CD4-positive, alpha-beta T cell (primary cell): ENCODE results near the gene RABGGTA. TPM values are rescaled to one million over a fixed set of nuclear protein-coding genes. Genes with fewer than 3 reads are reported as not detected.

Source experiments
- ATAC-seq: fragments of 200-7000 bp; cut with Tn5 transposase; one replicate; pipeline ENCODE4 v1.10.0; 2022; ENCODE audit warnings: mild to moderate bottlenecking; ENCODE audit not compliant: poor library complexity
- CTCF ChIA-PET: fragments of 350-600 bp; sonication (Branson Sonifier 250); formaldehyde crosslinking; loops from one replicate; lab custom pipeline; 2021; ENCODE audit warnings: antibody characterized with exemption, inconsistent platforms; lab: Charles Lee
- POLR2A ChIA-PET: fragments of 350-600 bp; sonication (Branson Sonifier 250); formaldehyde crosslinking; loops from one replicate; lab custom pipeline; 2021; ENCODE audit warnings: antibody characterized with exemption, inconsistent platforms; lab: Charles Lee
- DNase-seq, 14 experiments: peaks; one replicate each; pipeline ENCODE4 v3.0.0-alpha.2; 2013 to 2020; ENCODE audit warnings: mixed read lengths in 2 of 14
- H3K27ac ChIP-seq, 2 donors: one replicate each; pipeline versions ENCODE4 v1.5.1 to v1.7.0; 2013; ENCODE audit warnings: low read length in 2 of 2, low read depth in 1 of 2, mild to moderate bottlenecking in 1 of 2
- H3K27me3 ChIP-seq, 2 experiments: 1 replicate in 1 of 2; 2 replicates in 1 of 2; pipeline versions ENCODE4 v1.6.1 to v1.7.0; 2013; ENCODE audit warnings: low read length in 2 of 2, control low read depth in 1 of 2, mild to moderate bottlenecking in 1 of 2, moderate library complexity in 1 of 2; ENCODE audit not compliant: insufficient read depth in 2 of 2, control insufficient read depth in 1 of 2
- H3K36me3 ChIP-seq: one replicate; pipeline ENCODE4 v1.6.1; 2013; ENCODE audit warnings: low read length, control low read depth; ENCODE audit not compliant: insufficient read depth
- H3K4me1 ChIP-seq: one replicate; pipeline ENCODE4 v1.6.1; 2013; ENCODE audit warnings: low read length, control low read depth; ENCODE audit not compliant: insufficient read depth
- H3K4me3 ChIP-seq: one replicate; pipeline ENCODE4 v1.5.1; 2013; ENCODE audit warnings: mild to moderate bottlenecking, low read length, moderate library complexity
- H3K9me3 ChIP-seq, 2 experiments: 1 replicate in 1 of 2; 2 replicates in 1 of 2; pipeline versions ENCODE4 v1.6.1 to v1.7.0; 2013; ENCODE audit warnings: low read length in 2 of 2, mild to moderate bottlenecking in 2 of 2, control low read depth in 1 of 2, moderate library complexity in 1 of 2; ENCODE audit not compliant: control insufficient read depth in 1 of 2, insufficient read depth in 1 of 2
- H3K27ac Mint-ChIP-seq: one replicate; pipeline ENCODE4 v1.8.0; 2020; ENCODE audit warnings: mixed read lengths
- H3K27me3 Mint-ChIP-seq: one replicate; pipeline ENCODE4 v1.8.0; 2021; ENCODE audit warnings: mixed read lengths
- H3K36me3 Mint-ChIP-seq: one replicate; pipeline ENCODE4 v1.8.0; 2021; ENCODE audit warnings: low read depth, mixed read lengths
- H3K4me1 Mint-ChIP-seq: one replicate; pipeline ENCODE4 v1.8.0; 2021; ENCODE audit warnings: low read depth, mixed read lengths
- H3K4me3 Mint-ChIP-seq: one replicate; pipeline ENCODE4 v1.8.0; 2020; ENCODE audit warnings: mild to moderate bottlenecking, mixed read lengths
- H3K9me3 Mint-ChIP-seq: one replicate; pipeline ENCODE4 v1.8.0; 2020; ENCODE audit warnings: mixed read lengths
- CTCF ChIP-seq: fragments of 200-600 bp; IDR thresholded peaks from one replicate; pipeline ENCODE4 v1.8.0; 2022; ENCODE audit warnings: antibody characterized with exemption, mild to moderate bottlenecking
- intact Hi-C, 2 experiments: fragments of 100-400 bp; cut with DNase I in 1 of 2; cut with micrococcal nuclease in 1 of 2; formaldehyde crosslinking; loops; one replicate each; pipeline versions ENCODE4 v1.15.1 to v1.9.0; 2023 to 2025; cut with DNase I, micrococcal nuclease
- total RNA-seq, 174 experiments: library from RNA in 2 of 174; stranded (reverse) in 2 of 174; gene quantifications; one replicate each; pipeline ENCODE4 v1.2.3 and lab custom pipeline; 2021 to 2026

Gene RABGGTA
- total RNA-seq, 2 experiments from 2014 or later, result 52.3 to 55.2 TPM

- Mint-ChIP-seq H3K4me1 (peaks cover 64% of the 10 kb centered on the region), H3K36me3 (peaks cover 89% of the 10 kb centered on the region)
- no peak for DNase-seq
These were observed 29.1 kb upstream of the RABGGTA start for GRCh38 chr14:24300326-24300980.

GRCh38 chr14:24299255-24300191 lies 28.1 kb upstream of the RABGGTA start, which contains the start of the genes DHRS1 and NOP9:
TSS of gene DHRS1 (minus strand) at chr14:24299780. CDS start at chr14:24299106, 674 bp downstream.
TSS of gene NOP9 (plus strand) at chr14:24299850. CDS start at chr14:24299955, 105 bp downstream.
- H3K36me3 Mint-ChIP-seq, result peaks cover 87% of the 10 kb centered on the region
- no peaks in the 10 kb centered on the region for H3K9me3 ChIP-seq
- H3K4me3 Mint-ChIP-seq, result peak within 1 kb of the TSS; percentile 99
- CTCF ChIA-PET, result interaction anchor here (2.0 to 6.8 kb wide), 6 partner anchors 10 to 132 kb away, joined by 6 to 90 read pairs (median 20); partner anchors contain the start of genes CIDEB, LTB4R, LTB4R2 and MDP1
- no peaks in the 10 kb centered on the region for H3K27me3 Mint-ChIP-seq
- H3K27ac ChIP-seq, result peak within 1 kb of the TSS; percentile 81 to 87
- peak within 1 kb of the TSS; percentile 98 for H3K27ac Mint-ChIP-seq
- DNase-seq (peak; percentile 86 to 98 (median 92)), ATAC-seq (peak; percentile 77)
- POLR2A ChIA-PET, result interaction anchor here (0.7 to 5.7 kb wide), 20 partner anchors 9 to 209 kb away, joined by 3 to 66 read pairs (median 6); partner anchors contain the start of genes CBLN3, CHMP4A, CIDEB and DCAF11
- peaks cover 64% of the 10 kb centered on the region for H3K4me1 Mint-ChIP-seq
- TF ChIP-seq CTCF, result no peak
- H3K4me1 ChIP-seq, result peaks cover 56% of the 10 kb centered on the region
- intact Hi-C loops, result loop anchor here in 1 of 2 experiments (5.0 to 10.0 kb wide), 3 partner anchors 187 to 325 kb away; partner anchors contain the start of genes DCAF11 and NRL
- H3K27me3 ChIP-seq, result no peaks in the 10 kb centered on the region
- peak within 1 kb of the TSS; percentile 87 for H3K4me3 ChIP-seq
- peaks cover 54% of the 10 kb centered on the region for H3K36me3 ChIP-seq
- H3K9me3 Mint-ChIP-seq, result no peaks in the 10 kb centered on the region

More at GRCh38 chr14:24300326-24300980, 29.1 kb upstream of the RABGGTA start:
- peak overlapping the region; percentile 87 for H3K4me3 ChIP-seq
- ChIA-PET CTCF (interaction anchor here (1.0 to 6.8 kb wide), 6 partner anchors 9 to 131 kb away, joined by 3 to 90 read pairs (median 16); partner anchors contain the start of genes CIDEB, LTB4R, LTB4R2 and MDP1), POLR2A (interaction anchor here (0.8 to 5.7 kb wide), 20 partner anchors 8 to 210 kb away, joined by 3 to 66 read pairs (median 4); partner anchors contain the start of genes CBLN3, CHMP4A, CIDEB and DCAF11)
- no peak for ATAC-seq
- Mint-ChIP-seq H3K27me3 (no peaks in the 10 kb centered on the region), H3K9me3 (no peaks in the 10 kb centered on the region), H3K4me3 (peak overlapping the region; percentile 99), H3K27ac (peak overlapping the region; percentile 98)
- TF ChIP-seq CTCF, result no peak
- H3K27ac ChIP-seq, result peak overlapping the region; percentile 81 to 87
- intact Hi-C loops, result no loop called here
- H3K36me3 ChIP-seq, result peaks cover 59% of the 10 kb centered on the region
- H3K9me3 ChIP-seq, result no peaks in the 10 kb centered on the region
- peaks cover 56% of the 10 kb centered on the region for H3K4me1 ChIP-seq
- no peaks in the 10 kb centered on the region for H3K27me3 ChIP-seq
